B cell (primary cell): ENCODE data around the gene KRTAP3-1. TPM values are rescaled to one million over a fixed set of nuclear protein-coding genes. Genes with fewer than 3 reads are reported as not detected.

Experiments used
- ATAC-seq: fragments of 200-7000 bp; cut with Tn5 transposase; one replicate; pipeline ENCODE4 v1.10.0; 2021; ENCODE audit warnings: low read depth, mild to moderate bottlenecking, moderate number of reproducible peaks, moderate library complexity
- CTCF ChIA-PET: fragments of 350-600 bp; sonication (Branson Sonifier 250); formaldehyde crosslinking; loops from one replicate; lab custom pipeline; 2021; ENCODE audit warnings: antibody characterized with exemption, inconsistent platforms; lab: Charles Lee
- POLR2A ChIA-PET: fragments of 350-600 bp; sonication (Branson Sonifier 250); formaldehyde crosslinking; loops from one replicate; lab custom pipeline; 2021; ENCODE audit warnings: antibody characterized with exemption; lab: Charles Lee
- DNase-seq: peaks from one replicate; pipeline ENCODE4 v3.0.0; 2013
- H2AFZ ChIP-seq: 2 replicates; pipeline ENCODE4 v1.6.1; 2012; ENCODE audit warnings: mild to moderate bottlenecking, low read depth, low read length; ENCODE audit not compliant: insufficient read depth, poor library complexity, severe bottlenecking
- H3K27ac ChIP-seq, 2 donors: 1 replicate in 1 of 2; 2 replicates in 1 of 2; pipeline ENCODE4 v1.5.1; 2012 to 2013; ENCODE audit warnings: low read length in 2 of 2, mild to moderate bottlenecking in 2 of 2, moderate library complexity in 1 of 2
- H3K27me3 ChIP-seq, 4 experiments: fragments of 200-600 bp in 1 of 4; sonication (generic) in 1 of 4; replicated peaks in 1 of 4; 1 replicate in 2 of 4; 2 replicates in 2 of 4; pipeline versions ENCODE4 v1.6.1 to v1.7.0; 2013 to 2016; ENCODE audit warnings: low read length in 3 of 4, mild to moderate bottlenecking in 2 of 4, mixed read lengths in 1 of 4, moderate library complexity in 1 of 4; ENCODE audit not compliant: insufficient read depth in 4 of 4, control insufficient read depth in 3 of 4; ENCODE audit errors: control extremely low read depth in 1 of 4
- H3K36me3 ChIP-seq, 2 experiments: replicated peaks in 1 of 2; 1 replicate in 1 of 2; 2 replicates in 1 of 2; pipeline versions ENCODE4 v1.6.1 to v1.7.1; 2013; ENCODE audit warnings: low read length in 1 of 2; ENCODE audit not compliant: insufficient read depth in 2 of 2, control insufficient read depth in 1 of 2; ENCODE audit errors: control extremely low read depth in 1 of 2, extremely low read depth in 1 of 2
- H3K4me1 ChIP-seq, 2 donors: fragments of 200-600 bp in 1 of 2; sonication (generic) in 1 of 2; 1 replicate in 1 of 2; 2 replicates in 1 of 2; pipeline versions ENCODE4 v1.5.1 to v1.6.1; 2013 to 2017; ENCODE audit warnings: low read length in 2 of 2; ENCODE audit not compliant: control insufficient read depth in 2 of 2, insufficient read depth in 2 of 2
- H3K4me2 ChIP-seq: replicated peaks from 2 replicates; pipeline ENCODE3; 2012; ENCODE audit warnings: mild to moderate bottlenecking, low read depth, low read length; ENCODE audit not compliant: poor library complexity, severe bottlenecking
- H3K4me3 ChIP-seq, 5 experiments: fragments of 200-600 bp in 1 of 5; sonication (generic) in 1 of 5; 1 replicate in 3 of 5; 2 replicates in 2 of 5; pipeline versions ENCODE4 v1.5.1 to v1.7.0; 2011 to 2016; ENCODE audit warnings: low read length in 4 of 5, mild to moderate bottlenecking in 4 of 5, low read depth in 2 of 5, control low read depth in 1 of 5, moderate library complexity in 1 of 5; ENCODE audit not compliant: insufficient read depth in 1 of 5; ENCODE audit errors: control extremely low read depth in 1 of 5, extremely low read depth in 1 of 5
- H3K79me2 ChIP-seq: fragments of 200-600 bp; sonication (generic); one replicate; pipeline ENCODE4 v1.6.0; 2016; ENCODE audit warnings: low read length; ENCODE audit not compliant: control insufficient read depth, insufficient read depth
- H3K9ac ChIP-seq: fragments of 200-600 bp; sonication (generic); 2 replicates; pipeline ENCODE4 v1.6.1; 2017; ENCODE audit warnings: mild to moderate bottlenecking, low read length, moderate library complexity
- H3K9me3 ChIP-seq, 3 donors: one replicate each; pipeline versions ENCODE4 v1.6.1 to v1.7.1; 2013; ENCODE audit warnings: low read length in 2 of 3; ENCODE audit not compliant: control insufficient read depth in 2 of 3, insufficient read depth in 1 of 3; ENCODE audit errors: control extremely low read depth in 1 of 3
- H4K20me1 ChIP-seq: 2 replicates; pipeline ENCODE4 v1.6.0; 2012; ENCODE audit warnings: mild to moderate bottlenecking, low read length; ENCODE audit not compliant: insufficient read depth, control insufficient read depth, poor library complexity, severe bottlenecking
- H3K27ac Mint-ChIP-seq: one replicate; pipeline ENCODE4 v1.8.0; 2021; ENCODE audit warnings: mixed read lengths
- H3K27me3 Mint-ChIP-seq: one replicate; pipeline ENCODE4 v1.8.0; 2021; ENCODE audit warnings: mixed read lengths
- H3K4me1 Mint-ChIP-seq: one replicate; pipeline ENCODE4 v1.8.0; 2021; ENCODE audit warnings: mixed read lengths
- H3K4me3 Mint-ChIP-seq: one replicate; pipeline ENCODE4 v1.8.0; 2021; ENCODE audit warnings: mixed read lengths
- H3K9me3 Mint-ChIP-seq: one replicate; pipeline ENCODE4 v1.8.0; 2022; ENCODE audit warnings: mixed read lengths; ENCODE audit not compliant: insufficient read depth
- EZH2 ChIP-seq: IDR thresholded peaks from 2 replicates; pipeline ENCODE4 v1.6.1; 2012; ENCODE audit warnings: borderline replicate concordance, low read depth, mild to moderate bottlenecking, moderate library complexity, low read length; ENCODE audit not compliant: insufficient read depth, poor library complexity, severe bottlenecking
- WGBS: methylation state at CpG from one replicate; pipeline ENCODE4 v1.1.5; 2013; ENCODE audit warnings: missing lambda C conversion rate; ENCODE audit not compliant: insufficient coverage; 5-methylcytosine and 5-hydroxymethylcytosine counted together
- intact Hi-C: fragments of 100-400 bp; cut with micrococcal nuclease; formaldehyde crosslinking; loops from one replicate; pipeline ENCODE4 v1.10.0; 2022
- polyA plus RNA-seq: library from polyadenylated mRNA; depleted of rRNA; stranded (reverse); fragments of >200 nt; gene quantifications from 2 replicates; pipeline ENCODE4 v1.2.3, GENCODE V29; 2012
- total RNA-seq, 2 donors: library from RNA; stranded (reverse); fragments of 120-200 nt in 1 of 2; gene quantifications; 1 replicate in 1 of 2; 2 replicates in 1 of 2; pipeline versions ENCODE4 v1.2.3 to v1.2.4, GENCODE V29; 2013 to 2022
- TF ChIP-seq, protein P1 (sequence below): fragments of 200-600 bp; IDR thresholded peaks from one replicate; pipeline ENCODE4 v1.8.0; 2022; ENCODE audit warnings: antibody characterized with exemption, mild to moderate bottlenecking

Gene KRTAP3-1
- total and polyA plus RNA-seq, 2 donors (not counting 1 experiment from before 2014, with no cell fraction given): not detected

DNA sequence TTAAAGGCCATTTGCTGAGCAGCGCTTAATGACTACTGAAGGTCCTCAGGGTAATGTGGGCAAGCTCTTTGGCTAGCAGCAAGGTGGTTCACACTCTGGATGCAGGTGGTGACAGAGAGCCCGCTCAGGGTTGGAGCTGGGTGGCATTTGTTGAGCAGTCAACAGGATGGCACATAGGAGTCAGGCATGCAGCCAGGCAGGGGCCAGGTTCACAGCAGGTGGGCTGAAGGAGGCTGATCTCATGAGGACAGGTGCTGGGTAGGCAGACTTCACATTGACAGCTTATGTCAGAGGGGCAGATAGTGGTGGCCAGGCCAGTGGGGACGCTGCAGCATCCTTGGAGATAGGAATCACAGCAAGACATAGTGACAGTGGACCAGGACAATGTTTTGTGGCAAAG, 4.5 kb downstream of the KRTAP3-1 start:
- Histone ChIP-seq H3K27me3 (no peaks in the 10 kb centered on the region), H3K9me3 (peaks cover 0 to 1% (median 0%) of the 10 kb centered on the region in 3 donors), H3K27ac (no peak overlapping the region), H3K36me3 (no peaks in the 10 kb centered on the region), H3K4me1 (no peaks in the 10 kb centered on the region), H3K9ac (no peak overlapping the region), H3K4me2 (no peak overlapping the region), H3K79me2 (no peaks in the 10 kb centered on the region), H4K20me1 (no peaks in the 10 kb centered on the region), H2AFZ (no peak overlapping the region), H3K4me3 (no peak overlapping the region)
- Mint-ChIP-seq H3K4me1 (no peaks in the 10 kb centered on the region), H3K4me3 (no peak overlapping the region), H3K27ac (no peak overlapping the region), H3K27me3 (peaks cover 24% of the 10 kb centered on the region), H3K9me3 (no peaks in the 10 kb centered on the region)
- CTCF ChIA-PET: no interaction called here
- ATAC-seq (no peak), DNase-seq (no peak)
- POLR2A ChIA-PET: no interaction called here
- no peak for TF ChIP-seq EZH2
- TF ChIP-seq, protein P1, sequence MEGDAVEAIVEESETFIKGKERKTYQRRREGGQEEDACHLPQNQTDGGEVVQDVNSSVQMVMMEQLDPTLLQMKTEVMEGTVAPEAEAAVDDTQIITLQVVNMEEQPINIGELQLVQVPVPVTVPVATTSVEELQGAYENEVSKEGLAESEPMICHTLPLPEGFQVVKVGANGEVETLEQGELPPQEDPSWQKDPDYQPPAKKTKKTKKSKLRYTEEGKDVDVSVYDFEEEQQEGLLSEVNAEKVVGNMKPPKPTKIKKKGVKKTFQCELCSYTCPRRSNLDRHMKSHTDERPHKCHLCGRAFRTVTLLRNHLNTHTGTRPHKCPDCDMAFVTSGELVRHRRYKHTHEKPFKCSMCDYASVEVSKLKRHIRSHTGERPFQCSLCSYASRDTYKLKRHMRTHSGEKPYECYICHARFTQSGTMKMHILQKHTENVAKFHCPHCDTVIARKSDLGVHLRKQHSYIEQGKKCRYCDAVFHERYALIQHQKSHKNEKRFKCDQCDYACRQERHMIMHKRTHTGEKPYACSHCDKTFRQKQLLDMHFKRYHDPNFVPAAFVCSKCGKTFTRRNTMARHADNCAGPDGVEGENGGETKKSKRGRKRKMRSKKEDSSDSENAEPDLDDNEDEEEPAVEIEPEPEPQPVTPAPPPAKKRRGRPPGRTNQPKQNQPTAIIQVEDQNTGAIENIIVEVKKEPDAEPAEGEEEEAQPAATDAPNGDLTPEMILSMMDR: no peak
- WGBS: 89% methylated on average over 3 of the region's 3 CpGs
- intact Hi-C loops: no loop called here

DNA sequence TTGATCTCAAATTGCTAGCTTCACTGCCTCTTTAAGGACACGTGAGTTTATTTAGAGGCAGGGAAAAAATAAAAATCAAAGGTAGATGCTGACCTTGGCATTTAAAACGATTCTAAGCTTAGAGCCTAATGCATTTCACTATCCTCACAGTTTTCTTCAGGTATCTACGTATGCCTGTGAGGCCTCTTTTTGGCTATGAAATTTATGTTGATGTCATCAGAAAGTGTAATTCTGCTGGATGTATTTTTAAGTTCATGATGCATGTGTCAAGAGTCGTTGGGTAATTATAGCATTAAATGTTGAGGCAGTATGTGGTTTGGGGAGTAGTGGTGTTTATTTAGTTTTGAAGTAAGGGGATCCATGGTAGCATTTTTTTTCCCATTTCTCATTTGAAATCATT, 5.0 kb downstream of the KRTAP3-1 start:
- Histone ChIP-seq H4K20me1 (no peaks in the 10 kb centered on the region), H2AFZ (no peak overlapping the region), H3K4me3 (no peak overlapping the region), H3K4me2 (no peak overlapping the region), H3K9me3 (peaks cover 0 to 1% (median 0%) of the 10 kb centered on the region in 3 donors), H3K9ac (no peak overlapping the region), H3K36me3 (no peaks in the 10 kb centered on the region), H3K79me2 (no peaks in the 10 kb centered on the region), H3K27me3 (no peaks in the 10 kb centered on the region), H3K4me1 (no peaks in the 10 kb centered on the region), H3K27ac (no peak overlapping the region)
- POLR2A ChIA-PET: no interaction called here
- no peak for DNase-seq
- no peak for TF ChIP-seq EZH2
- TF ChIP-seq, protein P1: no peak
- CTCF ChIA-PET: no interaction called here
- Mint-ChIP-seq H3K27ac (no peak overlapping the region), H3K4me1 (no peaks in the 10 kb centered on the region), H3K9me3 (no peaks in the 10 kb centered on the region), H3K4me3 (no peak overlapping the region), H3K27me3 (peaks cover 27% of the 10 kb centered on the region)
- 100% methylated on average over 1 of the region's 4 CpGs for WGBS
- intact Hi-C loops: no loop called here
- ATAC-seq: no peak
